ENCODE measurements around the gene MTR.

MTR gene
- long read RNA-seq, donor 1, full-length matches to known transcripts, result 1 of 1 reads
- long read RNA-seq, donor 1, partial matches to known transcripts, result 0 of 1 reads
- long read RNA-seq, donor 1, other reads (novel, unspliced or antisense), result 0 of 1 reads
- long read RNA-seq, donor 2, result 0 reads
- long read RNA-seq, donor 3, full-length matches to known transcripts, result 1 of 1 reads
- long read RNA-seq, donor 3, partial matches to known transcripts, result 0 of 1 reads
- long read RNA-seq, donor 3, other reads (novel, unspliced or antisense), result 0 of 1 reads
- long read RNA-seq, donor 4, full-length matches to known transcripts, result 1 of 8 reads
- long read RNA-seq, donor 4, partial matches to known transcripts, result 7 of 8 reads
- long read RNA-seq, donor 4, other reads (novel, unspliced or antisense), result 0 of 8 reads
- long read RNA-seq, donor 5, result 0 reads
- long read RNA-seq, donor 6, full-length matches to known transcripts, result 2 of 2 reads
- long read RNA-seq, donor 6, partial matches to known transcripts, result 0 of 2 reads
- long read RNA-seq, donor 6, other reads (novel, unspliced or antisense), result 0 of 2 reads
- long read RNA-seq, donor 7, result 0 reads
- long read RNA-seq, donor 8, result 0 reads

DNA sequence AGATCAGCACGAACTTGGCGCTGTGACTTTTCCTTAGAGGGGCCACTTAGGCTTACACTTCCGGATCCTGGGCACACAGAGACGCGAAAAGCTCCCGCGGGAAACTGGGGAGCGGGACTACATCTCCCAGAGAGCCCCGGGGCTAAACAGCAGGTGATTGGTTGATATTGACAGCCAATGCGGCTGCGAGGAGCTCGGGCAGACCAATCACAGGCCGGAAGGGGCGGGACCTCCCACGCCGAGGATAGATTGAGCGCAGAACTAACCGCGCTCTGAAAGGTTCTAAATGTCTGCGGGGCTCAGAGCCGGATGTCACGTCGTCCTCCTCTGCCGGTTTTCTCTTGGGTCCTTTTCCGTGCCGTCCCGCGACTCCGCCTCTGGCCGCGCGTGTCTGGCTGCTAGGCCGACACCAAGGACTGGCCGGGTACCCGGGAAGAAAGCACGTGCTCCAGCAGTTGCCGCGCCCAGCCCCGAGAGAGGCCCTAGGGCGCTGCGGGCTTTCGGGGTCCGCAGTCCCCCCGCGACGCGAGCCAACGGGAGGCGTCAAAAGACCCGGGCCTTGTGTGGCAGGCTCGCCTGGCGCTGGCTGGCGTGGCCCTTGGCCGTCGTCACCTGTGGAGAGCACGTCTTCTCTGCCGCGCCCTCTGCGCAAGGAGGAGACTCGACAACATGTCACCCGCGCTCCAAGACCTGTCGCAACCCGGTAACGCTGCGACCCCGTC lies at the start of gene MTR:
TSS of gene MTR (plus strand) at position 258 of the 722 bp plus-strand sequence. CDS start at position 670, 412 bp downstream.
- peak; percentile 97 for DNase-seq

DNA sequence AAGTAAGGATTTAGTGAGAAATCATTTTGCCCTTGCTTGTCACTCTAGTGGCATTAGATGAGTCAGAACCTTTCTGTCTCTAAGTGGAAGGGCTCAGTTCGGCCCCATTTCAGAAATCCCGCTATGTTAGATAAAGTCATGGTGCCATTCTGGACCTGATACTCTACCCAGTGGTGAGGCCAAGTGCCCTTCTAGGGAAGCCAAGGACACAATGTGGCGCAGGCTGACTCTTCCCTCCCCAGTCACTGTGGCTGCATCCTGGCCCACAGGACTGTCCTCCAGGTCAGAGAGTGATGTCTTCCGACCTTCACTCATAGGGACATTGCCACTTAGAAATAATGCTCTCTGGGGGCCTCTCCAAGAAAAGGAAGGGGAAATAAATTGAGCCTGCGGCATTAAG lies 48.3 kb upstream of the MTR start:
- DNase-seq, result no peak

DNA sequence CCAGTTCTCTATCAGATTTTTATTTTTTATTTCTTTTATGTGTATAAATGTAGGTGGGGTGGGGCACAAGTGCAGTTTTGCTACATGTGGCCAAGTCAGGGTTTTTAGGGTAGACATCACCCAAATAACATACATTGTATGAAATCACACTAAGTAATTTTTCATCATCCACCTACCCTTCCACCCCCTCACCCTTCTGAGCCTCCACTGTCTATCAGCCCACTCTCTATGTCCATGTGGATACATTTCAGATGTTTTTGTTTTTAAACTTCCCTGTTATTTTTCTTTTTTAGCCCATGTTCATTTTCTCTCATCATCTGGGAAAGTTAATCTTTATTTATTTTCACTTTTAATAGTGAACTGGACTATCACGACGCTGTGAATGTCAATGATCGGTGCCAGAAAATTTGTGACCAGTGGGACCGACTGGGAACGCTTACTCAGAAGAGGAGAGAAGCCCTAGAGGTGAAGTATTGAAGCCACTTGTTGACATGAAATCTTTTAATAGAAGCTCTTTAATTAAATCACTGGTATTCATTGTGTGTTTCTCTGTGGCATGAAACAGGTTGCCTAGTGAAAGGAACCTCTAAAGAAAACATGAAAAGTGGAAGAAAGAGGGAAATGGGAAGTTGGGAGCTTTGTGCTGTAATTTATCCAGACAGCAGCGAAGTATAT lies 47.6 kb upstream of the MTR start:
- no peak for DNase-seq

- no peak for DNase-seq
Measured at GRCh38 chr1:236748268-236748870, 46.7 kb upstream of the MTR start.

DNA sequence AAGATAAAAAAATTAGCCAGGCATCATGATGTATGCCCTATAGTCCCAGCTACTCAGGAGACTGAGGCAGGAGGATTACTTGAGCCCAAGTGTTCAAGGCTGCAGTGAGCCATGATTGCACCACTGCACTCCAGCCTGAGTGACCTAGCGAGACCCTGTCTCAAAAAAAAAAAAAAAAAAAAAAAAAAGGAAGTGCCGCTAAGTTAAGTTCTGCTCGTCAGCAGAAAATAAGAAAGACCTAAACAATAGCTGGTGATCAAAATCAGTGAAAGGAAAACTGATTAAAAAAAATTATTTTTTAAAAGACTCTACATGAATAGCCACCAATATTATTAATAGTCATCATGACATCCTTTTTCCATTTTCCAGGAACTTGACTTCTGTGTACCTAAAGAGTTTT lies 44.2 kb upstream of the MTR start:
- DNase-seq, result no peak

DNA sequence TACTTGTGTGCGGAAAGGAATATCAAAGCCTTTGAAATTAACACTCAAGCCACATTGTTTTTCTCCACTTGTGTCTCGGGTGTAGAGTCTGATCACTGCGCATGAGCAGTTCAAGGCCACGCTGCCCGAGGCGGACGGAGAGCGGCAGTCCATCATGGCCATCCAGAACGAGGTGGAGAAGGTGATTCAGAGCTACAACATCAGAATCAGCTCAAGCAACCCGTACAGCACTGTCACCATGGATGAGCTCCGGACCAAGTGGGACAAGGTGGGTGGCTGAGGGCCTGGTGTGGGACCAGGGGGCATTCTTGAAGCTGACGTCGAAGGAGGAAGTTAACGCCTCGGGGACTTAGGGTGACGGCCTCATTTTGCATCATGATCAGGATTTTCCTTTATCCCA lies 43.7 kb upstream of the MTR start:
- no peak for DNase-seq

DNA sequence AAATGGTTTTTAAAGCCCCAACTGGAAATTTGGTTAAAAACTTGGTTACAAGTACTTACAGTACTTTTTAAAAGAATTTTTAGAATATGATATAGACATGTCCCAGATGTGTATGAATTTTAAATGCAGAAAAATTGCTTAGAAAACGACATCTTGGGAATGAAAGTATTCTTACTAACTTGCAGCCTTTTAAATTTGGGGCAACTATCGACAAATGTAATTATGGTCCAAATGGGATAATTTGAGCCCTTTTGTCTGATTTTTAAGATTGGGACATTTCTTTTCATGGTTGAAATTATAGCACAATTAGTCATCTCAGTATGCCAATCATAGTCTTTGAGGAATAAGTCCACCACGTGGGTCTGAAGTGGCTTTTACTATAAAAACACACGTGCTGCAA lies 43.2 kb upstream of the MTR start:
- DNase-seq, result no peak

DNA sequence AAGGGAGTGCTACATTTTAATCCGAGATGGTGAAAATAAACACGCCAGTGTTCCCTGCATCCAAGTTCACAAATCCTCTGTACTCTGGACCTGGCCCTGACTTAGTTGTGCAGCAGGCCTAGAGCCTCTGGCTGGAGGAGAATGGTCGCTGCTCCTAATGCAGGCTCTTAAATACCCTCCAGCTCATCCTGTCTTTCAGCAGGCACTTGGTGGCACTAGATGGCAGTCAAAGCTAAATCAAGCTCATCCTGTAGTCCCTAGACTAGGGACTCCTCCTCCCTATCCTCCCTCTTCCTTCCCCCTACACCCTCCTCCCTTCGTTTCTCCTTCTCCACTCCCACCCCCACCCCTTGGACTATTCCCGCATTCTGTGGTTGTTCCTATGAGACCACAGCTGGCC lies 41.6 kb upstream of the MTR start:
- DNase-seq, result no peak

- DNase-seq, result no peak
Measured at GRCh38 chr1:236753964-236754363, 41.1 kb upstream of the MTR start.

DNA sequence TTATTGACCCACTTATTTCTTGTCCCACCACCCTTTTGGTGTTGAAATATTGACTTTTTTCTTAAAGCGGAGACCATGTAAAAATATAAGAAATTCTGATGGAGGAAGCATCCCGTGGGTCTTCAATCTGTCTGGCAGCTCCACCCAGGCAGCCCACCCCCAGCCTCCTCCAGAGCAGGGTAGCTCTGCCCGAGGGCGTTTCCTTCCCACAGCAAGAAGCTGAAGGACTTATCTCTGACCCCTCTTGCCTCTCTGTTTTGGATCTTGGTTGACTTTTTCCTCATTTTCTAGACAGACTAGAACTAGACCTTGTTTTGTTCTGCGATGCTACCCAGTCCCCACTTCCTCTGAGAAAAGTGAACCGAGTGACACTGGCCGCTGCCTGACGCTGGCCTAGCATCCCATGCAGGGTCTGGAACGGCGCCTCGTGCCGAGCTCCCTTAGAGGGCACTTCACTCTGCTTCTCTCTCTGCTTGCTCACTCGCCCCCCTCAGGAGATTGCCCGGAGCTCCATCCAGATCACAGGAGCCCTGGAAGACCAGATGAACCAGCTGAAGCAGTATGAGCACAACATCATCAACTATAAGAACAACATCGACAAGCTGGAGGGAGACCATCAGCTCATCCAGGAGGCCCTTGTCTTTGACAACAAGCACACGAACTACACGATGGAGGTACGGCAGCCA lies 40.4 kb upstream of the MTR start:
- DNase-seq, result no peak

- DNase-seq, result no peak
Measured at GRCh38 chr1:236757640-236758039, 37.5 kb upstream of the MTR start.

DNA sequence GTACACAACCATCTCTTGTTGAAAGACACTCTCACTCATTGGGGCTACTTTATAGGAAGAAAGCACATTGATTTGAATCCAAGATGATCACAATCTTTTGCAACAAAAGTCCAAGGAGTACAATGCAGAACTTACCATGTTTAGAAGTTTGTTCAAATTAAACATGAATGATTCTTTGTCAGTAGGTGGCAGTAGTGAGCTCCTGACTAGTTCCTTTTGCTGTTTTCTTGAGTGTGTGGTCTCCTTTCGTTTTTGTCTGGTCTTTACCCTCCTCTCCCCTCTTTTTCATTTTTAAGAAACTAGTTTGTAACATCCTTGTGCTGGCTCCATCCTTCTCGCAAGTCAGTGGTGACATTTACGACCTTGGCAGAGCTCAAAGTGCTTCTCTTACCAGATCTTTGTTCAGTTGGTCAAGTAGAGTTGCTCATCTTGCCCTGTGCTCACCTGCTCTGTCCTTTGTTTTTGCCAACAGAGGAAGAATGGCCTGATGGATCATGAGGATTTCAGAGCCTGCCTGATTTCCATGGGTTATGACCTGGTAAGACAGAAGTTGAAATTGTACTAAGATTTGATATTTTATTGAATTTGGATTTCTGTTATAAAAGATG lies 35.7 kb upstream of the MTR start:
- DNase-seq, result peak; percentile 37

DNA sequence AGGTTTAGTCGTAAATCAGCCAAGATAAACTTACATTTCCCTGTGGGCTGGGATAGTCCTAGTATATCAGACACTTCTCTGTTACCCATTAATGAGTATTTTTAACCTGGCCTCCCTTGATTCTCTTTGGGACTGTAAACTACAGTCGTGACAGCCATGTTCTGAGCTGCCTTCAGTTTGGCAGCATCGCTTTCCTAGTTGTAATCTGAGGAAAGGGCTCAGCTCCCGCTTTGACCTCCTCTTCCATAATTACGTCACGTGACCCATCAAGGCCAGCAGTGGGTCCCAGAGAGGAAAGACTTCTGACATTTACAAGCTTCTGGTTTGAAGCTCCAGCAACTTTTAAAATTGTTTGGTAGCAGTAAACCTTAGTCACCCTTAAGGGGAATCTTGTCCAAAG lies 34.6 kb upstream of the MTR start:
- peak; percentile 30 for DNase-seq

DNA sequence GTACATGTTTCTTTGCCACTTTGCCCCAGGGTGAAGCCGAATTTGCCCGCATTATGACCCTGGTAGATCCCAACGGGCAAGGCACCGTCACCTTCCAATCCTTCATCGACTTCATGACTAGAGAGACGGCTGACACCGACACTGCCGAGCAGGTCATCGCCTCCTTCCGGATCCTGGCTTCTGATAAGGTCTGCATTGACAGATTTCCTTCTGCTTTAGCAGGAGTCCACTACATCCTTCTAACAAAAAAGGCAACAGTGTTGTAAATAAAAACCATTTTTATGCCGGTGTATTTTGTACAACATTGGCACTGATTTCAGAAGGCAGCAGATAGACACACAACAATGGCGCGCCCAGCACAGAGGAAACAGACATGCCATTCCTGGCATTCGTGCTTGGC lies 34.1 kb upstream of the MTR start:
- DNase-seq, result no peak

GRCh38 chr1:236761397-236762132 lies 33.5 kb upstream of the MTR start:
- no peak for DNase-seq

DNA sequence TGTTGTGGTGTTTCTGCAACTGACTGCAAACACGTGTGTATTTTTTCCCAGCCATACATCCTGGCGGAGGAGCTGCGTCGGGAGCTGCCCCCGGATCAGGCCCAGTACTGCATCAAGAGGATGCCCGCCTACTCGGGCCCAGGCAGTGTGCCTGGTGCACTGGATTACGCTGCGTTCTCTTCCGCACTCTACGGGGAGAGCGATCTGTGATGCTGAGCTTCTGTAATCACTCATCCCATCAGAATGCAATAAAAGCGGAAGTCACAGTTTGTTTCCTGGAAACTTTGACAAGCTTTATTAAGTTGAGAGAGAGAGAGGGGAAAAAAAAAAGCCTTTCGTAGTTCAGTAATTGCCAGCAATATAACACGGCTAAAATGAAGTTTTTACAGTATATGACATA lies 32.7 kb upstream of the MTR start:
- peak; percentile 20 for DNase-seq

- no peak for DNase-seq
Measured at GRCh38 chr1:236765831-236766230, 29.3 kb upstream of the MTR start.

GRCh38 chr1:236766506-236766905 lies 28.6 kb upstream of the MTR start:
- no peak for DNase-seq

DNA sequence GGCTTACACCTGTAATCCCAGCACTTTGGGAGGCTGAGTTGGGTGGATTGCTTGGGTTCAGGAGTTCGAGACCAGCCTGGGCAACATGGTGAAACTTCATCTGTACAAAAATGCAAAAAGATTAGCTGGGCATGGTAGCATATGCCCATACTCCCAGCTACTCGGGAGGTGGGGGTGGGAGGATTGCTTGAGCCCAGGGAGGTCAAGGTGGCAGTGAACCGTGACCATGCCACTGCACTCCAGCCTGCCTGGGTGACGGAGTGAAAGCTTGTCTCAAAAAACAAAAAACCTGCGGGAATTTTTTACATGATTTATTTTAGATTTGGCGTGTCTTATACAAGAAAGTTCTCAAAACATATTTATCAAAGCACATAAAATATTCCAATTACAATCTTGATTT lies 27.8 kb upstream of the MTR start:
- no peak for DNase-seq

DNA sequence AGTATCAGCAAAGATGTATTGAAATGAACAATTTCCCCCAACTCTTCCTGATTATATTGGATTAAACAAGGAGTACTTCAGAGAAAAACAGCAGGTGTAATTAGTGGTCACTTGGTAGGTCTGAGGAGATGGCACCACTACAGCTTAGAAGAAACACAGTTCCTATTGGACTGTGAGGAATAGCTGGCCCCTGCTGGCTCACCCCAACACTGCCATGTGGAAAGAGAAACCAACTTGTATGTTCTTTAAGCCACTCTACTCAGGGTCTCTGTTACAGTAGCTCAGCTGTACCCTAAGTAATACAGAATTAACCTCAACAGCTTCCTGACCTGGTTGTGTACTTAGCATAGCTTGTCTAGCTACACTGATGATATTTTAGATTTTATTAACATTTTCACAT lies 26.5 kb upstream of the MTR start:
- DNase-seq, result no peak

GRCh38 chr1:236773919-236774318 lies 21.2 kb upstream of the MTR start:
- DNase-seq, result no peak

All from right kidney (tissue), 9 donors.